Colonic mucosa (tissue), 4 donors: ENCODE data around the gene YTHDF1. TPM values are rescaled to one million over a fixed set of nuclear protein-coding genes. Genes with fewer than 3 reads are reported as not detected.

Experiments used
- DNase-seq: peaks from one replicate; pipeline ENCODE4 v3.0.0-alpha.2; 2020
- H3K27ac ChIP-seq: fragments of 200-600 bp; one replicate; pipeline ENCODE4 v1.8.0; 2021
- H3K27me3 ChIP-seq: fragments of 200-600 bp; one replicate; pipeline ENCODE4 v1.8.0; 2021
- H3K36me3 ChIP-seq: fragments of 200-600 bp; one replicate; pipeline ENCODE4 v1.8.0; 2021
- H3K4me1 ChIP-seq: fragments of 200-600 bp; one replicate; pipeline ENCODE4 v1.8.0; 2021; ENCODE audit warnings: mild to moderate bottlenecking
- H3K4me3 ChIP-seq: fragments of 200-600 bp; one replicate; pipeline ENCODE4 v1.8.0; 2021
- H3K9ac ChIP-seq, 2 donors: one replicate each; pipeline ENCODE4 v1.7.0; 2013; ENCODE audit warnings: control low read depth in 2 of 2, low read depth in 2 of 2, low read length in 2 of 2
- H3K9me3 ChIP-seq: fragments of 200-600 bp; one replicate; pipeline ENCODE4 v1.8.0; 2021
- CTCF ChIP-seq: fragments of 200-600 bp; IDR thresholded peaks from one replicate; pipeline ENCODE4 v1.8.0; 2022; ENCODE audit warnings: antibody characterized with exemption, mild to moderate bottlenecking
- intact Hi-C: fragments of 100-400 bp; cut with DNase I; formaldehyde crosslinking; loops from one replicate; pipeline ENCODE4 v1.14.1; 2022
- total RNA-seq, 2 donors: library from RNA; stranded (reverse); fragmentation: NEBNext Ultra II Directional in 1 of 2; extraction: Animal tissue kit (Norgen Biotek cat#: 25700) in 1 of 2; gene quantifications; one replicate each; pipeline ENCODE4 v1.2.1, GENCODE V29; 2021
- donor health status: healthy.
- donor health status: DM: no; HTN: no; CAD: no.
- donor health status: DM: no; HTN: no; CAD: no.

The YTHDF1 gene
- total RNA-seq, 2 donors from 2014 or later: 35.4 to 38.7 TPM

GRCh38 chr20:63177785-63178445, 38.0 kb downstream of the YTHDF1 start:
- Histone ChIP-seq H3K9ac (no peak overlapping the region), H3K9me3 (no peaks in the 10 kb centered on the region), H3K27me3 (peaks cover 67% of the 10 kb centered on the region), H3K4me3 (no peak overlapping the region), H3K36me3 (no peaks in the 10 kb centered on the region), H3K4me1 (peaks cover 9% of the 10 kb centered on the region), H3K27ac (no peak overlapping the region)
- no peak for DNase-seq
- intact Hi-C loops: loop anchor here (2.0 kb wide), 1 partner anchor 121 kb away; no protein-coding TSS in a partner anchor
- no peak for TF ChIP-seq CTCF

- H3K4me3 ChIP-seq: no peak overlapping the region
- intact Hi-C loops: no loop called here
- peaks cover 9% of the 10 kb centered on the region for H3K4me1 ChIP-seq
- peaks cover 67% of the 10 kb centered on the region for H3K27me3 ChIP-seq
- no peak for DNase-seq
- H3K36me3 ChIP-seq: no peaks in the 10 kb centered on the region
- no peak overlapping the region for H3K9ac ChIP-seq
- no peak for TF ChIP-seq CTCF
- no peak overlapping the region for H3K27ac ChIP-seq
- no peaks in the 10 kb centered on the region for H3K9me3 ChIP-seq
These were observed 38.7 kb downstream of the YTHDF1 start for GRCh38 chr20:63177134-63177784.

GRCh38 chr20:63176427-63177133, 39.4 kb downstream of the YTHDF1 start:
- TF ChIP-seq CTCF: no peak
- intact Hi-C loops: no loop called here
- Histone ChIP-seq H3K4me1 (peaks cover 9% of the 10 kb centered on the region), H3K36me3 (no peaks in the 10 kb centered on the region), H3K9me3 (no peaks in the 10 kb centered on the region), H3K9ac (no peak overlapping the region), H3K27me3 (peaks cover 67% of the 10 kb centered on the region), H3K4me3 (no peak overlapping the region), H3K27ac (no peak overlapping the region)
- no peak for DNase-seq

- DNase-seq: no peak
- H3K4me1 ChIP-seq: peaks cover 9% of the 10 kb centered on the region
- intact Hi-C loops: no loop called here
These were observed 39.9 kb downstream of the YTHDF1 start for GRCh38 chr20:63176034-63176426.

More at GRCh38 chr20:63176034-63176426, 39.9 kb downstream of the YTHDF1 start:
- Histone ChIP-seq H3K9ac (no peak overlapping the region), H3K36me3 (no peaks in the 10 kb centered on the region), H3K4me3 (no peak overlapping the region), H3K27ac (no peak overlapping the region), H3K9me3 (no peaks in the 10 kb centered on the region), H3K27me3 (peaks cover 67% of the 10 kb centered on the region)
- TF ChIP-seq CTCF: no peak
